Subcutaneous abdominal adipose tissue (tissue), 5 donors: ENCODE measurements around the gene GCNA.
"Not testable (repeated sequence)": the region's sequence is repeated elsewhere in the genome, so short reads cannot be mapped to it uniquely, and the experiment has no call there.

ENCODE experiments used
- H3K27ac ChIP-seq: one replicate; pipeline ENCODE4 v1.7.0; 2013; ENCODE audit warnings: low read depth, mild to moderate bottlenecking, inconsistent platforms, low read length, moderate library complexity
- H3K27me3 ChIP-seq, 5 donors: one replicate each; pipeline ENCODE4 v1.7.0; 2013; ENCODE audit warnings: low read length in 5 of 5, inconsistent platforms in 1 of 5; ENCODE audit not compliant: control insufficient read depth in 5 of 5, insufficient read depth in 4 of 5
- H3K36me3 ChIP-seq, 5 donors: one replicate each; pipeline ENCODE4 v1.7.0; 2013; ENCODE audit warnings: low read length in 5 of 5; ENCODE audit not compliant: control insufficient read depth in 5 of 5, insufficient read depth in 5 of 5
- H3K4me1 ChIP-seq, 5 donors: one replicate each; pipeline ENCODE4 v1.7.0; 2013; ENCODE audit warnings: low read length in 5 of 5, mild to moderate bottlenecking in 3 of 5, moderate library complexity in 1 of 5; ENCODE audit not compliant: control insufficient read depth in 5 of 5, insufficient read depth in 5 of 5
- H3K4me3 ChIP-seq, 5 donors: one replicate each; pipeline ENCODE4 v1.7.0; 2013; ENCODE audit warnings: low read length in 5 of 5, low read depth in 1 of 5
- H3K9ac ChIP-seq, 5 donors: one replicate each; pipeline ENCODE4 v1.7.0; 2013; ENCODE audit warnings: low read length in 5 of 5, mild to moderate bottlenecking in 4 of 5, moderate library complexity in 3 of 5
- H3K9me3 ChIP-seq, 5 donors: one replicate each; pipeline ENCODE4 v1.7.0; 2013; ENCODE audit warnings: low read length in 5 of 5; ENCODE audit not compliant: control insufficient read depth in 5 of 5
- donor health status: healthy.
- donor health status: healthy.
- donor health status: healthy.
- donor health status: healthy.
- donor health status: healthy.

GCNA gene

GRCh38 chrX:71652405-71652804 is 74.2 kb downstream of the GCNA start:
- Histone ChIP-seq H3K36me3 (no peaks in the 10 kb centered on the region), H3K27ac (no peak overlapping the region), H3K4me1 (peaks cover 0 to 5% (median 0%) of the 10 kb centered on the region in 5 donors), H3K9me3 (no peaks in the 10 kb centered on the region), H3K4me3 (no peak overlapping the region), H3K27me3 (peaks cover 0 to 7% (median 0%) of the 10 kb centered on the region in 5 donors), H3K9ac (no peak overlapping the region)

GRCh38 chrX:71653344-71653743 is 75.1 kb downstream of the GCNA start:
- H3K4me3 ChIP-seq = no peak overlapping the region
- peaks cover 0 to 5% (median 0%) of the 10 kb centered on the region in 5 donors for H3K4me1 ChIP-seq
- no peak overlapping the region for H3K27ac ChIP-seq
- no peak overlapping the region for H3K9ac ChIP-seq
- no peaks in the 10 kb centered on the region for H3K36me3 ChIP-seq
- peaks cover 0 to 8% (median 0%) of the 10 kb centered on the region in 5 donors for H3K27me3 ChIP-seq
- no peaks in the 10 kb centered on the region for H3K9me3 ChIP-seq

DNA sequence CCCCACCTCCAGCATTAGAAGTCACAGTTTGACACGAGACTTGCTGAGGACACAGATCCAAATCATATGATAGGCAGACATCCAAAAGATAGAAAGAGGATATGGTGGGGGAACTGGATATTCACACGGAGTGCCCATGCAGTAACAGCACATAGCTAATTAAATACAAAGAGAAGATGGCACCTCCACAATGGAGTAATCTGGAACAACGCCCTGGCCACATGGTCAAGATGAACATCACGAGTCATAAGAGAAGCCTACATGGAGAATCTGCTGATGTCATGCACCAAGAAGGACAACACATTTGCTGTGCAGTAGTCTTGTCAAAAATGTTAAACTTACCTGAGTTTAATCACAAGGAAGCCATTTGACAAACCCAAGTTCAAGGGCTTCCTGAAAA is 79.0 kb downstream of the GCNA start:
- Histone ChIP-seq H3K9me3 (no peaks in the 10 kb centered on the region), H3K9ac (no peak overlapping the region), H3K27me3 (peaks cover 0 to 26% (median 11%) of the 10 kb centered on the region in 5 donors), H3K27ac (no peak overlapping the region), H3K4me3 (no peak overlapping the region), H3K36me3 (no peaks in the 10 kb centered on the region), H3K4me1 (no peaks in the 10 kb centered on the region)

DNA sequence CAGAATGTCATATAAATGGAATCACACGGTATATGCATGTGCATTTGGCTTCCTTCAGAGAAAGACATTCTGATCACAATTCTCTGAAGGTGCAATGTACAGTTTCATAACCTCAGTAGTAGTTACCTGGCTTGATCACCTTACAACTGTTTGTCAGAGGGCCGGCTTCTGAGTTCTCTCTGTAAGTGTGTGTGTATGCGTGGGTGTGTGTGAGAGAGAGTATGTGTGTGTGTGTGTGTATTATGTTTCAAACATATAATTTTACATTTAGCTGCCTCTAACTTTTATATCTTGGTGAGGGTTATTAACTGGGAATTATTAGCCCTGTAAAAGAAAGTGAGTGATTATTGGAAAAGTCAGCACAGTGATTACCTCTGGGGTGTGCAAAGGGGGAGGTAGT is 81.1 kb downstream of the GCNA start:
- H3K27ac ChIP-seq = no peak overlapping the region
- no peaks in the 10 kb centered on the region for H3K4me1 ChIP-seq
- H3K4me3 ChIP-seq = no peak overlapping the region
- H3K36me3 ChIP-seq = no peaks in the 10 kb centered on the region
- H3K27me3 ChIP-seq = peaks cover 3 to 32% (median 13%) of the 10 kb centered on the region in 5 donors
- no peak overlapping the region for H3K9ac ChIP-seq
- no peaks in the 10 kb centered on the region for H3K9me3 ChIP-seq

DNA sequence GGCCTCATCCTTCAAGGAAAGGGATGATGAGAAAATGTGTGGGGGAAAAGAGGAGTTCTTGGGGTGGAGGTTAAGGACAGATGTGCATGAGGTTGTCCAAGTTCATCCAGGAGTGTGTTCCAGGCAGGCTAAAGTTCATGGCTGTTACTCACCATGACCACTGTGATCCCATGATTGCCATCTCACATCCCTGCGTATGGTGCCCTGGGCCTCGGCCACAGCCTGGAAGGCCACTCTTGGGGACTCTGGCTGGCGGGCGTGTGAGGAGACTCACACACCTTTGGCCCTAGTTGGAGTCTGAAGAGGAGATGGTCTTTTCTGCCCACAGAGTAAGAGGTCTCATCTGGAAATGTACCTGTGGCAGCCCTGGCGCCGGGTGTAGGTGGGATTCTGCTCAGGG is 81.7 kb downstream of the GCNA start:
- no peaks in the 10 kb centered on the region for H3K36me3 ChIP-seq
- H3K4me3 ChIP-seq = no peak overlapping the region
- H3K27ac ChIP-seq = no peak overlapping the region
- H3K27me3 ChIP-seq = peaks cover 3 to 37% (median 13%) of the 10 kb centered on the region in 5 donors
- H3K9ac ChIP-seq = no peak overlapping the region
- no peaks in the 10 kb centered on the region for H3K9me3 ChIP-seq
- no peaks in the 10 kb centered on the region for H3K4me1 ChIP-seq

GRCh38 chrX:71660562-71661416 is 82.6 kb downstream of the GCNA start:
- H3K4me1 ChIP-seq = no peaks in the 10 kb centered on the region
- H3K36me3 ChIP-seq = no peaks in the 10 kb centered on the region
- no peaks in the 10 kb centered on the region for H3K9me3 ChIP-seq
- no peak overlapping the region for H3K4me3 ChIP-seq
- no peak overlapping the region for H3K9ac ChIP-seq
- H3K27me3 ChIP-seq = peaks cover 3 to 37% (median 13%) of the 10 kb centered on the region in 5 donors
- H3K27ac ChIP-seq = no peak overlapping the region

GRCh38 chrX:71661919-71662318 is 83.7 kb downstream of the GCNA start:
- Histone ChIP-seq H3K4me1 (no peaks in the 10 kb centered on the region), H3K4me3 (no peak overlapping the region), H3K9me3 (no peaks in the 10 kb centered on the region), H3K36me3 (no peaks in the 10 kb centered on the region), H3K27ac (no peak overlapping the region), H3K27me3 (peaks cover 3 to 37% (median 13%) of the 10 kb centered on the region in 5 donors), H3K9ac (no peak overlapping the region)

DNA sequence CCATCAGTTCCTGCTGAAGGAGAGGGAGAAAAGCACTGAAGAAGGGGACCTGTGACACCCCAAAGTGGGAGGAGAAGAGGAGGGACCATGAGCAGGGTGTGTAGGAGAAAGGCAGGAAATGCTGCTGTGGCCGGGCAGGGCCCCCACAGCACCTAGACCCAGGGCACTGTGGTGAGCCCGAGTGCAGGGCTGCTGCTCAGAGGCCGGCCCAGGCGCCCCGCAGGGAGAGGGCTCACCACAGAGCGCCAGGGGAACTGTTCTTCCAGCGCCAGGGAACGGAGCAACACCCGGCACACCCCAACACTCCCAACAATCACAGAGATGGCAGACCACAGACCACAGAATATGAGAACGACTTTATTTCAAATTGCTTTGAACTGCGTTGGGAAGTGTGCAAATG is 84.4 kb downstream of the GCNA start:
- H3K36me3 ChIP-seq, H3K27ac ChIP-seq, H3K9ac ChIP-seq, H3K4me3 ChIP-seq, H3K9me3 ChIP-seq, H3K4me1 ChIP-seq: not testable (repeated sequence)
- peaks cover 3 to 37% (median 13%) of the 10 kb centered on the region in 5 donors for H3K27me3 ChIP-seq
